Fibroblast of the aortic adventitia (primary cell): ENCODE results near the gene ZDHHC9. TPM values are rescaled to one million over a fixed set of nuclear protein-coding genes. Genes with fewer than 3 reads are reported as not detected.

Experiments used
- DNase-seq: peaks from one replicate; pipeline ENCODE4 v3.0.0-alpha.2; 2010; ENCODE audit warnings: low read depth
- H3K4me3 ChIP-seq: 2 replicates; pipeline ENCODE4 v1.5.1; 2011; ENCODE audit warnings: low read depth, mild to moderate bottlenecking, control low read depth, low read length, moderate library complexity
- total RNA-seq: library from RNA; depleted of rRNA; stranded (reverse); fragments of >200 nt; gene quantifications from 2 replicates; pipeline ENCODE4 v1.2.3, GENCODE V29; 2012; ENCODE audit warnings: low replicate concordance
- TF ChIP-seq, protein P1 (sequence below): IDR thresholded peaks from 2 replicates; pipeline ENCODE4 v1.5.1; 2011; ENCODE audit warnings: mild to moderate bottlenecking, low read length, control low read depth, inconsistent platforms; ENCODE audit not compliant: insufficient read depth

Gene ZDHHC9
- total RNA-seq, 1 donor = 37.1 TPM

- TF ChIP-seq, protein P1, sequence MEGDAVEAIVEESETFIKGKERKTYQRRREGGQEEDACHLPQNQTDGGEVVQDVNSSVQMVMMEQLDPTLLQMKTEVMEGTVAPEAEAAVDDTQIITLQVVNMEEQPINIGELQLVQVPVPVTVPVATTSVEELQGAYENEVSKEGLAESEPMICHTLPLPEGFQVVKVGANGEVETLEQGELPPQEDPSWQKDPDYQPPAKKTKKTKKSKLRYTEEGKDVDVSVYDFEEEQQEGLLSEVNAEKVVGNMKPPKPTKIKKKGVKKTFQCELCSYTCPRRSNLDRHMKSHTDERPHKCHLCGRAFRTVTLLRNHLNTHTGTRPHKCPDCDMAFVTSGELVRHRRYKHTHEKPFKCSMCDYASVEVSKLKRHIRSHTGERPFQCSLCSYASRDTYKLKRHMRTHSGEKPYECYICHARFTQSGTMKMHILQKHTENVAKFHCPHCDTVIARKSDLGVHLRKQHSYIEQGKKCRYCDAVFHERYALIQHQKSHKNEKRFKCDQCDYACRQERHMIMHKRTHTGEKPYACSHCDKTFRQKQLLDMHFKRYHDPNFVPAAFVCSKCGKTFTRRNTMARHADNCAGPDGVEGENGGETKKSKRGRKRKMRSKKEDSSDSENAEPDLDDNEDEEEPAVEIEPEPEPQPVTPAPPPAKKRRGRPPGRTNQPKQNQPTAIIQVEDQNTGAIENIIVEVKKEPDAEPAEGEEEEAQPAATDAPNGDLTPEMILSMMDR = no peak
- DNase-seq = no peak
- H3K4me3 ChIP-seq = no peak overlapping the region
Measured at GRCh38 chrX:129793604-129794191, 50.0 kb downstream of the ZDHHC9 start.

DNA sequence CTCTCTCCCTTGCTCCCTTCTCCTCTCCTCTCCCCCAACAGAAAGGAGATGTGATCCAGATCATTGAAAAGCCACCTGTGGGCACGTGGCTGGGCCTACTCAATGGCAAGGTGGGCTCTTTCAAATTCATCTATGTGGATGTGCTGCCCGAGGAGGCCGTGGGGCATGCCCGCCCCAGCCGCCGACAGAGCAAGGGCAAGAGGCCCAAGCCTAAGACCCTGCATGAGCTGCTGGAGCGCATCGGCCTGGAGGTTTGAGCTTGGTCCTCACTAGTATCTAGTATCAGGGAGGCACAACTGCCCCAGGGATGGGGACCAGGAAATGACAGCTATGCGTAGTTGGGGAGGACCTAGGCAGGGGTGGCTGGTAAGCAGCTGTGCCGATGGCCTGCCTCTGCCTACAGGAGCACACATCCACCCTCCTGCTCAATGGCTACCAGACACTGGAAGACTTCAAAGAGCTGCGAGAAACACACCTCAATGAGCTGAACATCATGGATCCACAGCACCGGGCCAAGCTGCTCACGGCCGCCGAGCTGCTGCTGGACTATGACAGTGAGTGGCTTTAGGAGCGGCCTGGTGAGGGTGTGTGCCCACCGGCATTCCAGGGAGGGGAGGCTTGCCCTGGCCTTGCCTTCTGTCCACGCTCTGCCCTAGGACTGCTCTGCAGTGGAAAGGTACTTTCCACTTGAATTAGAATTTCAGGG, 50.9 kb downstream of the ZDHHC9 start:
- DNase-seq = no peak
- no peak overlapping the region for H3K4me3 ChIP-seq
- TF ChIP-seq, protein P1 = no peak

DNA sequence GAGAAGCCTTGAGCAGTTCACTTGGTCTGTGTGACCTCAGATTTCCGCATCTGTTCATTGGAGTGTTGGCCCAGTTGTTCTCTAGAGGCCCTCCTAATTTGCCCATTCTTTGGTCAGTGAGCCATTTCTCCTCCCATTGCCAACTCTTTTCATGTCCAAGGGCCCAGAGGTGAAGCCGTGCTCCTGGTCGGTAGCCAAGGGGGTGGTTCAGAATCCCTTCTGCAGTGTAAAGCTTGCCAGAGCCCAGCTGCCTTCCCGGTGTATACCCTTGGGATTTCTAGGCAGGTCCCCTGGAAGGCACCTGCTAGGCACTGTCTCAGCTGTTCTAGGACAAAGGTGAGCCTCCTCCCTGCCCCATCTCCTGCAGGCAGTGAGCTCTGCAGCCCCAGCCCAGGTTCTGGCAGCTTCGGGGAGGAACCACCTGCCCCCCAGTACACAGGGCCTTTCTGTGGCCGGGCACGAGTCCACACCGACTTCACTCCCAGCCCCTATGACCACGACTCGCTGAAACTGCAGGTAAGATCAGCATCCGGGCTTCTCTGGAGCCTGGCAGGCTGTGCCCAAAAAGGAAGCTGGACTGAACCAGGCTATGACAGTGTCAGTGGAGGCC, 51.6 kb downstream of the ZDHHC9 start:
- H3K4me3 ChIP-seq = no peak overlapping the region
- peak; percentile 9 for DNase-seq
- TF ChIP-seq, protein P1 = no peak

- no peak for DNase-seq
- no peak overlapping the region for H3K4me3 ChIP-seq
- TF ChIP-seq, protein P1 = no peak
Measured at GRCh38 chrX:129791336-129791735, 52.4 kb downstream of the ZDHHC9 start.

DNA sequence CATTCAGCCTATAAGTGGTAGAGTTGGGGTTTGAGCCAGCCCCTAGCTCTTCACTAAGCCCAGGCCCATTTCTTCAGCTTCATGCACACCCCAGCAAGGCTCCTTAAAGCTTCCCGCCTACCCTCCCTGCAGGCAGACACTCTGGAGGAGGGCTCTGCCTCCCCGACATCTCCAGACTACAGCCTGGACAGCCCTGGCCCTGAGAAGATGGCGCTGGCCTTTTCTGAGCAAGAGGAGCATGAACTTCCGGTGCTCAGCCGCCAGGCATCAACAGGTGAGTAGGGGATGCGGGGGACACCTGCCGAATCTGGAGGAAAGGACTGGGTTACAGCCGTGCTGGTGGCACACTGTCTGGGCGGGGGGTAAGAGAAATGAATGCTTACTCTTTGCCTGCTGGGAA, 52.9 kb downstream of the ZDHHC9 start:
- no peak for DNase-seq
- TF ChIP-seq, protein P1 = no peak
- H3K4me3 ChIP-seq = no peak overlapping the region

GRCh38 chrX:129790146-129790545, 53.5 kb downstream of the ZDHHC9 start:
- no peak for DNase-seq
- TF ChIP-seq, protein P1 = no peak
- no peak overlapping the region for H3K4me3 ChIP-seq
